ENCODE results near the gene SPOPL. TPM values are rescaled to one million over a fixed set of nuclear protein-coding genes. Genes with fewer than 3 reads are reported as not detected.

SPOPL gene
- total and polyA plus RNA-seq, 8 donors = 3.1 to 60.0 (median 9.6) TPM

DNA sequence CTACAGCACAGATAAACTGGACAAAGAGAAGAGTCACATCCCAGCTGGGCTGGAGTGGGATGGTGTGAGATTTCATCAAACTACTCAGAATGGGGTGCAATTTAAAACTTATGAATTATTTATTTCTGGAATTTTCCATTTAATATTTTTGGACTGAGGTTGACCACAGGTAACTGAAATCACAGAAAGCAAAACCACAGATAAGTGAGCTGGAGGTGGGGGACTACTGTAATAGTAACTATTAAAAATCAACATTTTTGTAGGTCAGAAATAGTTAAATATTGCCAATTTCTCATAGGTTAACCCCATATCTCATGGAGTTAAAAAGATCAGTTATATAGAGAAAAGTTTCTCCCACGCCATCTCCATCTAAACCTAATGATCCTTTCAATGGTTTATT is 88.1 kb downstream of the SPOPL start:
- Histone ChIP-seq H3K27me3 (no peaks in the 10 kb centered on the region), H3K4me1 (no peaks in the 10 kb centered on the region), H3K9me3 (no peaks in the 10 kb centered on the region), H3K36me3 (peaks cover 0 to 13% (median 5%) of the 10 kb centered on the region in 4 donors), H3K4me3 (no peak overlapping the region), H3K27ac (no peak overlapping the region)
- intact Hi-C loops (cut with DNase I; ENCODE audit: low total_unique reads) = no loop called here
- TF ChIP-seq POLR2AphosphoS5 (IDR thresholded peaks at IDR 0.05) (no peak), EP300 (IDR thresholded peaks at IDR 0.05) (no peak), POLR2A (IDR thresholded peaks at IDR 0.05) (no peak), CTCF (IDR thresholded peaks at IDR 0.05) (no peak)
- DNase-seq = no peak
- 94 to 98% (median 97%) methylated on average over 1 of the region's 1 CpG for WGBS, 5 donors

GRCh38 chr2:138596403-138596802 is 94.8 kb downstream of the SPOPL start:
- 63 to 75% (median 72%) methylated on average over 3 of the region's 3 CpGs for WGBS, 5 donors
- Histone ChIP-seq H3K9me3 (no peaks in the 10 kb centered on the region), H3K4me1 (no peaks in the 10 kb centered on the region), H3K36me3 (peaks cover 3 to 19% (median 14%) of the 10 kb centered on the region in 4 donors), H3K27ac (no peak overlapping the region), H3K27me3 (no peaks in the 10 kb centered on the region), H3K4me3 (no peak overlapping the region)
- TF ChIP-seq POLR2A (IDR thresholded peaks at IDR 0.05) (no peak), POLR2AphosphoS5 (IDR thresholded peaks at IDR 0.05) (no peak), EP300 (IDR thresholded peaks at IDR 0.05) (no peak)
- peak in 1 of 2 donors; percentile 9 for DNase-seq
- intact Hi-C loops (cut with DNase I; ENCODE audit: low total_unique reads) = no loop called here

DNA sequence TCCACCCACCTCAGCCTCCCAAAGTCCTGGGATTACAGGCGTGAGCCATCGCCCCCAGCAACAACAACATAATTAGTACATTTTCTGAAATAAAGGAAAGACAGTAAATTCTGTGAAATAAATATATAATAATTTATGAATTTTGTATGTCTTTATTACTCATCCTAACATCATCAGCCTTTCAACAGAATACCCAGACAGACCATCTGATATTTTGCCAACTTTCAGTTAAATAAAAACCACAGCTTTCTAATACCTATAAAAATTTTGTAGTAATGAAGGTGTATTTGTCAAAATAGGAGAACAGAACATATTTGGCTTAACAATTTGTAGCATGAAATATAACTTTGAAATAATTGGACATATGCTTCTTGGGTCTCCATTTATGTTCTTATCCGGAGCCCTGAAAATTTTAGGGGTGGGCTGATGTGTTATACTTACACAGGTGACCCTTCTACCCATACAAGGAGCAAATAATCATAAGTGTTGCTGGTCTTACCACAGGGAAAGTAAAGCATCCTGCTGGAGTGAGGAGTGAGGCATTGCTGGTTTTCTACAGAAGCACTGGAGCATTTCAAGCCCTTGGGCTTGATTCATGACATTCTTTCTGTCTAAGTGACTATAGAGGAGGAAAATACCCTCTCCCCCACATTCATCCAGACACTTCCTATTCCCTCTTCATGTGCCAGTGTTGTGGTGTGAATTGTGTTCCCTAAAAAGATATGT is 99.3 kb downstream of the SPOPL start:
- TF ChIP-seq POLR2A (IDR thresholded peaks at IDR 0.05) = no peak
- no peak for TF ChIP-seq POLR2AphosphoS5 (IDR thresholded peaks at IDR 0.05)
- TF ChIP-seq CTCF (IDR thresholded peaks at IDR 0.05) = no peak
- TF ChIP-seq EP300 (IDR thresholded peaks at IDR 0.05) = no peak
- 93 to 99% (median 96%) methylated on average over 3 of the region's 3 CpGs for WGBS, 5 donors

GRCh38 chr2:138601458-138602165 is 100.0 kb downstream of the SPOPL start:
- WGBS, 5 donors = 82 to 92% (median 84%) methylated on average over 2 of the region's 2 CpGs
- TF ChIP-seq EP300 (IDR thresholded peaks at IDR 0.05) (no peak), POLR2A (IDR thresholded peaks at IDR 0.05) (no peak), CTCF (IDR thresholded peaks at IDR 0.05) (no peak), POLR2AphosphoS5 (IDR thresholded peaks at IDR 0.05) (no peak)
- intact Hi-C loops (cut with DNase I; ENCODE audit: low total_unique reads) = no loop called here

More for the DNA sequence above, 99.3 kb downstream of the SPOPL start:
- Histone ChIP-seq H3K27me3 (no peaks in the 10 kb centered on the region), H3K9me3 (no peaks in the 10 kb centered on the region), H3K36me3 (peaks cover 0 to 9% (median 4%) of the 10 kb centered on the region in 4 donors), H3K4me1 (no peaks in the 10 kb centered on the region), H3K27ac (no peak overlapping the region), H3K4me3 (no peak overlapping the region)
- intact Hi-C loops (cut with DNase I; ENCODE audit: low total_unique reads) = no loop called here
- no peak for DNase-seq

More at GRCh38 chr2:138601458-138602165, 100.0 kb downstream of the SPOPL start:
- H3K27ac ChIP-seq = no peak overlapping the region
- no peak for DNase-seq
- H3K36me3 ChIP-seq = peaks cover 0 to 2% (median 0%) of the 10 kb centered on the region in 4 donors
- H3K27me3 ChIP-seq = no peaks in the 10 kb centered on the region
- no peaks in the 10 kb centered on the region for H3K4me1 ChIP-seq
- no peak overlapping the region for H3K4me3 ChIP-seq
- H3K9me3 ChIP-seq = no peaks in the 10 kb centered on the region
